Neutrophil (primary cell): Measurements from ENCODE around the gene MTPN.

Experiments
- H3K27ac ChIP-seq: fragments of 200-600 bp; sonication (generic); 2 replicates; pipeline ENCODE4 v1.5.1; 2016; ENCODE audit warnings: mild to moderate bottlenecking, moderate library complexity
- H3K27me3 ChIP-seq: fragments of 200-600 bp; sonication (generic); 2 replicates; pipeline ENCODE4 v1.6.0; 2016; ENCODE audit warnings: mild to moderate bottlenecking
- H3K36me3 ChIP-seq: fragments of 200-600 bp; sonication (generic); 2 replicates; pipeline ENCODE4 v1.5.1; 2017
- H3K4me1 ChIP-seq, 2 experiments: fragments of 200-600 bp in 1 of 2; sonication (generic) in 1 of 2; 1 replicate in 1 of 2; 2 replicates in 1 of 2; pipeline versions ENCODE4 v1.5.1 to v1.6.1; 2013 to 2016; ENCODE audit warnings: low read depth in 1 of 2, low read length in 1 of 2, mild to moderate bottlenecking in 1 of 2, moderate library complexity in 1 of 2; ENCODE audit not compliant: control insufficient read depth in 1 of 2, insufficient read depth in 1 of 2
- H3K4me3 ChIP-seq, 2 experiments: fragments of 200-600 bp in 1 of 2; sonication (generic) in 1 of 2; 1 replicate in 1 of 2; 2 replicates in 1 of 2; pipeline ENCODE4 v1.5.1; 2013 to 2016; ENCODE audit warnings: low read depth in 1 of 2, low read length in 1 of 2, mild to moderate bottlenecking in 1 of 2, moderate library complexity in 1 of 2
- H3K9me3 ChIP-seq: fragments of 200-600 bp; sonication (generic); 2 replicates; pipeline ENCODE4 v1.5.1; 2016
- TF ChIP-seq, protein P1 (sequence below): fragments of 200-600 bp; sonication (generic); IDR thresholded peaks from 2 replicates; pipeline ENCODE4 v1.5.1; 2016; ENCODE audit warnings: antibody characterized with exemption

MTPN gene

DNA sequence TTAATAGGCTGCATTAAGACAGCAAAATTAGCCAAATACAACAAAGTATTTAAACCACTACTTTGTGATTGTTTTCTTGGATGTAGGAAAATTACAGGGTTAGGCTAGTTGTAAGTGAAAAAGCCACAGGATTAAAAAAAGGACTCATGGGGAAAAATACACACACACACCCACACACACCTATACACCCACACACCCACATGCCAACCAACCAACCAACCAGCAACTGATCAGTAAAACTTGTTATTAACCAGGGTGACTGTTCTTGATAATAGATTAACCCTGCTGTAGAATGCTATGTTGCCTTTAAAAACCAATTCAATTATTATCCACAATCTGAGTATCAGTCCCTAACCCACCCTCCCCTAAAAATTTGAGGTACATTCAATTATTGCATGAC is 49.0 kb downstream of the MTPN start:
- TF ChIP-seq, protein P1, sequence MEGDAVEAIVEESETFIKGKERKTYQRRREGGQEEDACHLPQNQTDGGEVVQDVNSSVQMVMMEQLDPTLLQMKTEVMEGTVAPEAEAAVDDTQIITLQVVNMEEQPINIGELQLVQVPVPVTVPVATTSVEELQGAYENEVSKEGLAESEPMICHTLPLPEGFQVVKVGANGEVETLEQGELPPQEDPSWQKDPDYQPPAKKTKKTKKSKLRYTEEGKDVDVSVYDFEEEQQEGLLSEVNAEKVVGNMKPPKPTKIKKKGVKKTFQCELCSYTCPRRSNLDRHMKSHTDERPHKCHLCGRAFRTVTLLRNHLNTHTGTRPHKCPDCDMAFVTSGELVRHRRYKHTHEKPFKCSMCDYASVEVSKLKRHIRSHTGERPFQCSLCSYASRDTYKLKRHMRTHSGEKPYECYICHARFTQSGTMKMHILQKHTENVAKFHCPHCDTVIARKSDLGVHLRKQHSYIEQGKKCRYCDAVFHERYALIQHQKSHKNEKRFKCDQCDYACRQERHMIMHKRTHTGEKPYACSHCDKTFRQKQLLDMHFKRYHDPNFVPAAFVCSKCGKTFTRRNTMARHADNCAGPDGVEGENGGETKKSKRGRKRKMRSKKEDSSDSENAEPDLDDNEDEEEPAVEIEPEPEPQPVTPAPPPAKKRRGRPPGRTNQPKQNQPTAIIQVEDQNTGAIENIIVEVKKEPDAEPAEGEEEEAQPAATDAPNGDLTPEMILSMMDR: no peak
- Histone ChIP-seq H3K9me3 (no peaks in the 10 kb centered on the region), H3K36me3 (peaks cover 53% of the 10 kb centered on the region), H3K4me3 (no peak overlapping the region), H3K27ac (no peak overlapping the region), H3K27me3 (no peaks in the 10 kb centered on the region), H3K4me1 (peaks cover 21 to 22% of the 10 kb centered on the region in 2 experiments)

DNA sequence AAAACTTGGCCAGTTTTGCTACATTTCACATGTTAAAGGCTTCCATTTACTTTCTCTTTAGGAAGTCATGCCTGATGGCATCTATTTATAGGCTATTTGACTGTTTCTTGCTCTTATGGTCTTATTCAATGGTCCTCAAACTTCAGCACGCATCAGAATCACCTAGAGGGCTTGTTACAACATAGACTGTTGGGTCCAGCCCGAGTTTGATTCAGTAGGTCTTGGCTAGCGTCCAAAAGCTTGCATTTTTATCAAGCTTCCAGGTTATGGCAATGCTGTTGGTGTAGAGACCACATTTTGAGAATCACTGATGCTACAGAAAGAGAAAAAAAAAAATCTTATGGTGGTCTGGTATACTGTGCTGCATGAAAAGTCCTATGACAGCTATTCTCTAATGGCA is 51.9 kb downstream of the MTPN start:
- Histone ChIP-seq H3K4me1 (peaks cover under 1 to 3% of the 10 kb centered on the region in 2 experiments), H3K27me3 (no peaks in the 10 kb centered on the region), H3K27ac (no peak overlapping the region), H3K4me3 (no peak overlapping the region), H3K9me3 (no peaks in the 10 kb centered on the region), H3K36me3 (peaks cover 51% of the 10 kb centered on the region)
- TF ChIP-seq, protein P1: no peak

DNA sequence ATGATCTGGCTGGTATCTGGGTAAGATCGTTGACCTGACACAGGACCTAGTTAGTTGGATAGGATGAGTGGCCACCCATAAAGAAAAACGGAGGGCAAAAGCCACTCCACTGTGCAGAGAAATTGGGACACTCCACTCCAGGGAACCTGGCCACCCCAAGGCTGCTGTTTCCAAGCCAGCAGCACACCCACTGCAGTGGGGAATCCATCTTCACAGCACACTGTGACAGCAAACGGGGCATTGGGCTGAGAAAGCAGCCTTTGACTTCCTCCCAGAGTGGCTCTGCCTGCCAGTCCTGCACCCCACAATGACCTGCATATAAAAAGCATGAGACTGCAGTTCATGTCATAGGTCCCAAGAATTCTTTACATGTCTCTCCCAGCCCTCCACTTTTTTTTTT is 52.9 kb downstream of the MTPN start:
- Histone ChIP-seq H3K9me3 (no peaks in the 10 kb centered on the region), H3K27ac (no peak overlapping the region), H3K4me1 (peaks cover 7 to 8% of the 10 kb centered on the region in 2 experiments), H3K27me3 (no peaks in the 10 kb centered on the region), H3K36me3 (peaks cover 42% of the 10 kb centered on the region), H3K4me3 (no peak overlapping the region)
- TF ChIP-seq, protein P1: no peak

DNA sequence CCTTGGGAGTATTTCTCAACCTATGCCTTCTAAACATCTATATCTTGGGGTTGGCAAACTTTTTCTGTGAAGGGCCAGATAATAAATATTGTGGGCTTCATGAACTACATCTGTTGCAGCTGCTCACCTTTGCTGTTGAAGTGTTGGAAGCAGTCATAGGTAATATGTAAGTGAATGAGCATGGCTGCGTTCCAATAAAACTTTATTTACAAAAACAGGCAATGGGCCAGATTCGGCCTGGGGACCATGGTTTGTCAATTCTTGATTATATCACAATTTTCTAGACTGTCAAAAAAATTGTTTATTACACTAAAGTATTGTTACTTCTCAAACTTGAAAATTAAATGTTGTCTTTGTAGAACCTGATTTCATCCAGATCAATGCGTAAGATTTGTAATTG is 54.9 kb downstream of the MTPN start:
- Histone ChIP-seq H3K9me3 (no peaks in the 10 kb centered on the region), H3K36me3 (peaks cover 22% of the 10 kb centered on the region), H3K4me1 (peaks cover 18 to 21% of the 10 kb centered on the region in 2 experiments), H3K27ac (no peak overlapping the region), H3K27me3 (no peaks in the 10 kb centered on the region), H3K4me3 (no peak overlapping the region)
- TF ChIP-seq, protein P1: no peak

DNA sequence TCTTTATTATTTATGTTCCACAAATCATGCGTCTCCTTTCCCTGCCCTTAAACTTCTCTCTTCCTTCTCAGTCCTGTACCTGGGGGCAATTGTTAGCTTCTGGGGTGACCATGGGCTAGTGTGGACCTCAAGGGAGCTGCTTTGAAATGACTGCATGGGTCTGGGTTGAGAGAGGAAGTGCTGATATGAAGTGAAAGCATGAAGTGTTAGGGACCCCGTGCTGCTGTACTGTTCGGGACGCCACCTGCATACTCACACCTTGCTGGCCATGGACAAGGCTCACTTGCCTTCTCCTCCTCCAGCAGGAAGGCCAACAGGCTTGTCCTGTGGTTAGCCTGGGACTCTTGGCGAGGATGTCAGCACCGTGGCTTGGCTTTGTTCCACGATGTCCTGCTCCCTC is 56.7 kb downstream of the MTPN start:
- Histone ChIP-seq H3K4me1 (peaks cover 18 to 21% of the 10 kb centered on the region in 2 experiments), H3K27ac (no peak overlapping the region), H3K27me3 (no peaks in the 10 kb centered on the region), H3K9me3 (no peaks in the 10 kb centered on the region), H3K4me3 (no peak overlapping the region), H3K36me3 (peaks cover 6% of the 10 kb centered on the region)
- TF ChIP-seq, protein P1: no peak
